OCI-LY3 (cell line): ENCODE data around the gene ATP9A.

Experiments used
- H2AFZ ChIP-seq: fragments of 200-600, 300-600 bp; shearing (Covaris generic); 2 replicates; pipeline ENCODE4 v1.6.0; 2014; ENCODE audit warnings: antibody characterized with exemption, low read depth, low read length
- H3K27ac ChIP-seq: fragments of 200-600, 300-600 bp; sonication (generic); 2 replicates; pipeline ENCODE4 v1.5.1; 2014; ENCODE audit warnings: mild to moderate bottlenecking, low read length, moderate library complexity, mixed read lengths
- H3K27me3 ChIP-seq: fragments of 200-600, 300-600 bp; sonication (generic); 2 replicates; pipeline ENCODE4 v1.6.1; 2014; ENCODE audit warnings: low read depth, low read length, mixed read lengths
- H3K36me3 ChIP-seq: fragments of 200-600, 300-600 bp; sonication (generic); replicated peaks from 2 replicates; pipeline ENCODE3; 2014; ENCODE audit warnings: low read depth, low read length, mixed read lengths
- H3K4me1 ChIP-seq: fragments of 300-600, 200-600 bp; sonication (generic); 2 replicates; pipeline ENCODE4 v1.6.1; 2014; ENCODE audit warnings: low read length, mixed read lengths
- H3K4me2 ChIP-seq: fragments of 200-600, 300-600 bp; sonication (generic); 2 replicates; pipeline ENCODE4 v1.6.1; 2014; ENCODE audit warnings: low read length, mixed read lengths
- H3K4me3 ChIP-seq: fragments of 300-600, 200-600 bp; sonication (generic); 2 replicates; pipeline ENCODE4 v1.5.1; 2014; ENCODE audit warnings: antibody characterized with exemption, mild to moderate bottlenecking, low read length, moderate library complexity
- H3K79me2 ChIP-seq: fragments of 300-600, 200-600 bp; shearing (Covaris generic); 2 replicates; pipeline ENCODE4 v1.6.1; 2014; ENCODE audit warnings: mild to moderate bottlenecking, low read length, mixed read lengths
- H3K9ac ChIP-seq: fragments of 300-600, 200-600 bp; shearing (Covaris generic); 2 replicates; pipeline ENCODE4 v1.6.0; 2014; ENCODE audit warnings: mild to moderate bottlenecking, low read length, moderate library complexity
- H3K9me3 ChIP-seq: fragments of 200-600, 300-600 bp; shearing (Covaris generic); 2 replicates; pipeline ENCODE4 v1.6.1; 2014; ENCODE audit warnings: low read length, mixed read lengths; ENCODE audit not compliant: insufficient read depth
- H4K20me1 ChIP-seq: fragments of 200-600, 300-600 bp; sonication (generic); 2 replicates; pipeline ENCODE4 v1.6.1; 2016; ENCODE audit warnings: low read length, mixed read lengths; ENCODE audit not compliant: insufficient read depth
- EZH2phosphoT487 ChIP-seq: fragments of 200-600 bp; shearing (Covaris generic); IDR thresholded peaks from 2 replicates; pipeline ENCODE4 v1.6.1; 2018; ENCODE audit warnings: antibody characterized with exemption, mixed run types, low read depth
- TF ChIP-seq, protein P1 (sequence below): fragments of 200-600, 300-600 bp; sonication (generic); IDR thresholded peaks from 2 replicates; pipeline ENCODE4 v1.5.1; 2014; ENCODE audit warnings: antibody characterized with exemption, low read length, low read depth

The ATP9A gene

GRCh38 chr20:51600950-51601349, 167.2 kb downstream of the ATP9A start:
- no peaks in the 10 kb centered on the region for H3K9me3 ChIP-seq

DNA sequence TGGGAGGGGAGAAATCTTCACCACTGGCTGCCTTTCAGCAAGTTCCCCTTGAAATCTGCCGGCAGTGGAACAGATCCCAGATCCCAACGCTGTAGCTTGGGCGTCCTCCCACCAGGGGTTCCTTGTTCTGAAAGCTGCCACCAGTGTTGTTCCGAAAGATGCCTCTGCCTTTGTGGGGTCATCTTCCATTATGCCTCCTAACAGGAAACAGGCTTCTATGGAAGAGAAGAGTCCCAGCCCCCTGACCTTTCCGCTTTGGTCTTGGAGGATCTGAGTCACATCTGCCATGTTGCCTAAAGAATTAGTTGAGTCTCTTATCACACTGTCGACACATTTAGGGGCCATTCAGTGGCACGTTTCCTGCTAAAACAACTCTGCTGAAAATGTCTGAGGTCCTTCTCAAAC, 168.2 kb downstream of the ATP9A start:
- no peak for TF ChIP-seq EZH2phosphoT487
- TF ChIP-seq, protein P1, sequence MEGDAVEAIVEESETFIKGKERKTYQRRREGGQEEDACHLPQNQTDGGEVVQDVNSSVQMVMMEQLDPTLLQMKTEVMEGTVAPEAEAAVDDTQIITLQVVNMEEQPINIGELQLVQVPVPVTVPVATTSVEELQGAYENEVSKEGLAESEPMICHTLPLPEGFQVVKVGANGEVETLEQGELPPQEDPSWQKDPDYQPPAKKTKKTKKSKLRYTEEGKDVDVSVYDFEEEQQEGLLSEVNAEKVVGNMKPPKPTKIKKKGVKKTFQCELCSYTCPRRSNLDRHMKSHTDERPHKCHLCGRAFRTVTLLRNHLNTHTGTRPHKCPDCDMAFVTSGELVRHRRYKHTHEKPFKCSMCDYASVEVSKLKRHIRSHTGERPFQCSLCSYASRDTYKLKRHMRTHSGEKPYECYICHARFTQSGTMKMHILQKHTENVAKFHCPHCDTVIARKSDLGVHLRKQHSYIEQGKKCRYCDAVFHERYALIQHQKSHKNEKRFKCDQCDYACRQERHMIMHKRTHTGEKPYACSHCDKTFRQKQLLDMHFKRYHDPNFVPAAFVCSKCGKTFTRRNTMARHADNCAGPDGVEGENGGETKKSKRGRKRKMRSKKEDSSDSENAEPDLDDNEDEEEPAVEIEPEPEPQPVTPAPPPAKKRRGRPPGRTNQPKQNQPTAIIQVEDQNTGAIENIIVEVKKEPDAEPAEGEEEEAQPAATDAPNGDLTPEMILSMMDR, result no peak
- H3K79me2 ChIP-seq, result no peaks in the 10 kb centered on the region
- no peak overlapping the region for H3K9ac ChIP-seq
- H3K4me2 ChIP-seq, result no peak overlapping the region
- no peaks in the 10 kb centered on the region for H4K20me1 ChIP-seq
- H2AFZ ChIP-seq, result no peak overlapping the region
- no peak overlapping the region for H3K4me3 ChIP-seq
- no peaks in the 10 kb centered on the region for H3K9me3 ChIP-seq
- H3K27ac ChIP-seq, result no peak overlapping the region
- peaks cover 12% of the 10 kb centered on the region; the same call in 1 of the 2 replicates for H3K27me3 ChIP-seq
- H3K36me3 ChIP-seq, result no peaks in the 10 kb centered on the region
- peaks cover 46% of the 10 kb centered on the region for H3K4me1 ChIP-seq

More at GRCh38 chr20:51600950-51601349, 167.2 kb downstream of the ATP9A start:
- H3K36me3 ChIP-seq, result no peaks in the 10 kb centered on the region
- no peak overlapping the region for H3K4me3 ChIP-seq
- no peak overlapping the region for H2AFZ ChIP-seq
- no peaks in the 10 kb centered on the region for H4K20me1 ChIP-seq
- H3K9ac ChIP-seq, result no peak overlapping the region
- peaks cover 12% of the 10 kb centered on the region; the same call in 1 of the 2 replicates for H3K27me3 ChIP-seq
- H3K27ac ChIP-seq, result no peak overlapping the region
- H3K79me2 ChIP-seq, result no peaks in the 10 kb centered on the region
- TF ChIP-seq, protein P1, result no peak
- no peak for TF ChIP-seq EZH2phosphoT487
- H3K4me2 ChIP-seq, result no peak overlapping the region
- H3K4me1 ChIP-seq, result peaks cover 45% of the 10 kb centered on the region

GRCh38 chr20:51598556-51598955, 169.6 kb downstream of the ATP9A start:
- Histone ChIP-seq H3K4me1 (peaks cover 46% of the 10 kb centered on the region), H4K20me1 (no peaks in the 10 kb centered on the region), H2AFZ (no peak overlapping the region), H3K9me3 (no peaks in the 10 kb centered on the region), H3K27me3 (peaks cover 12% of the 10 kb centered on the region; the same call in 1 of the 2 replicates), H3K4me2 (peak overlapping the region; percentile 52; the same call in 1 of the 2 replicates), H3K27ac (no peak overlapping the region), H3K79me2 (no peaks in the 10 kb centered on the region), H3K9ac (no peak overlapping the region), H3K4me3 (no peak overlapping the region), H3K36me3 (no peaks in the 10 kb centered on the region)
- TF ChIP-seq EZH2phosphoT487, result no peak

DNA sequence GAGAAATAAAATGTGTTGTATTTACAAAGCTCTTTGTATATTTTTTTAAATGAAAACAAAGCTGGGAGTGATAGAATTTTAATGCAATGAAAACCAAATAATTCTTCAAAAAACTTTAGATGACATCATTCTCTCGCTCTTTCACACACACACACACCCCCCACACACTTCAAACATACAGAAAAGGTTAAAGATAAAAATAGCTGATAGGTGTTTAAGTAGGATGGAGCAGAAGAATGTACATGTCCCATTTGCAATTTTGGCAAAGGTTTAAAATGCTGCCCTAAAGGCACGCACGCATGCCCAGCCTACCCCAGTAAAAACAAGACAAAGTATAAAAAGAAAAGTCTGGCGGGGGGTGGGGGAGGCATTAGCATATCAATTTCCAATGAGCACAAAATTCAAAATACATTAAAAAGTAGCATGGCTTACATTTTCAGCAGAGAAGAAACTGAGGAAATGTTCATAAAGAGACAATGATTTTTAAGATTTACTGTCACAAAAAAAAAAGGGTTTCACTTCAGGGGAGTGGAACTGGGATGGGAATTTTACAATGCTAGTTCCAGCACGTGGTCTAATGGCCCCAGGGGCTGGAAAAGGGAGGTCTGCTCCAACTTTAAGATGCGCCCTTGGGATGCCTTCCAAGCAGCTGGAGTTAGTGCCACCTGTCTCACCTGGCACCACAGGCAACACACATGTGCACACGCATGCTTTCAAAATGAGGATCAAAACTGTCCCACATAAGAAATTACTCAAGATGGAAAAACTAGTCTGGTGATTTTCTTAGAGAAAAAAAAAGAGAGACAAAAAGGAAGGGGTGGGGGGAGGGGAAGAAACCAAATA, 170.6 kb downstream of the ATP9A start:
- peak overlapping the region; percentile 52 for H3K4me2 ChIP-seq
- H3K36me3 ChIP-seq, result no peaks in the 10 kb centered on the region
- no peak overlapping the region; the same call in 1 of the 2 replicates for H2AFZ ChIP-seq
- no peaks in the 10 kb centered on the region for H4K20me1 ChIP-seq
- TF ChIP-seq, protein P1, result no peak
- TF ChIP-seq EZH2phosphoT487, result no peak
- H3K9me3 ChIP-seq, result no peaks in the 10 kb centered on the region
- no peaks in the 10 kb centered on the region for H3K79me2 ChIP-seq
- H3K9ac ChIP-seq, result peak overlapping the region; percentile 12; the same call in 1 of the 2 replicates
- H3K27ac ChIP-seq, result no peak overlapping the region
- H3K4me1 ChIP-seq, result peaks cover 46% of the 10 kb centered on the region
- H3K27me3 ChIP-seq, result peaks cover 12% of the 10 kb centered on the region; the same call in 1 of the 2 replicates
- peak overlapping the region; percentile 13; the same call in 1 of the 2 replicates for H3K4me3 ChIP-seq
